Measurements from ENCODE around the gene ZMYND15.
A peak's percentile ranks its signal among the peaks of the same experiment; 100 is the strongest.
"Not testable (repeated sequence)": the region's sequence is repeated elsewhere in the genome, so short reads cannot be mapped to it uniquely, and the experiment has no call there.

The ZMYND15 gene, protein sequence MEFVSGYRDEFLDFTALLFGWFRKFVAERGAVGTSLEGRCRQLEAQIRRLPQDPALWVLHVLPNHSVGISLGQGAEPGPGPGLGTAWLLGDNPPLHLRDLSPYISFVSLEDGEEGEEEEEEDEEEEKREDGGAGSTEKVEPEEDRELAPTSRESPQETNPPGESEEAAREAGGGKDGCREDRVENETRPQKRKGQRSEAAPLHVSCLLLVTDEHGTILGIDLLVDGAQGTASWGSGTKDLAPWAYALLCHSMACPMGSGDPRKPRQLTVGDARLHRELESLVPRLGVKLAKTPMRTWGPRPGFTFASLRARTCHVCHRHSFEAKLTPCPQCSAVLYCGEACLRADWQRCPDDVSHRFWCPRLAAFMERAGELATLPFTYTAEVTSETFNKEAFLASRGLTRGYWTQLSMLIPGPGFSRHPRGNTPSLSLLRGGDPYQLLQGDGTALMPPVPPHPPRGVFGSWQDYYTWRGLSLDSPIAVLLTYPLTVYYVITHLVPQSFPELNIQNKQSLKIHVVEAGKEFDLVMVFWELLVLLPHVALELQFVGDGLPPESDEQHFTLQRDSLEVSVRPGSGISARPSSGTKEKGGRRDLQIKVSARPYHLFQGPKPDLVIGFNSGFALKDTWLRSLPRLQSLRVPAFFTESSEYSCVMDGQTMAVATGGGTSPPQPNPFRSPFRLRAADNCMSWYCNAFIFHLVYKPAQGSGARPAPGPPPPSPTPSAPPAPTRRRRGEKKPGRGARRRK
- 0.17 to 0.54 reads per million in 2 experiments for total RNA-seq

DNA sequence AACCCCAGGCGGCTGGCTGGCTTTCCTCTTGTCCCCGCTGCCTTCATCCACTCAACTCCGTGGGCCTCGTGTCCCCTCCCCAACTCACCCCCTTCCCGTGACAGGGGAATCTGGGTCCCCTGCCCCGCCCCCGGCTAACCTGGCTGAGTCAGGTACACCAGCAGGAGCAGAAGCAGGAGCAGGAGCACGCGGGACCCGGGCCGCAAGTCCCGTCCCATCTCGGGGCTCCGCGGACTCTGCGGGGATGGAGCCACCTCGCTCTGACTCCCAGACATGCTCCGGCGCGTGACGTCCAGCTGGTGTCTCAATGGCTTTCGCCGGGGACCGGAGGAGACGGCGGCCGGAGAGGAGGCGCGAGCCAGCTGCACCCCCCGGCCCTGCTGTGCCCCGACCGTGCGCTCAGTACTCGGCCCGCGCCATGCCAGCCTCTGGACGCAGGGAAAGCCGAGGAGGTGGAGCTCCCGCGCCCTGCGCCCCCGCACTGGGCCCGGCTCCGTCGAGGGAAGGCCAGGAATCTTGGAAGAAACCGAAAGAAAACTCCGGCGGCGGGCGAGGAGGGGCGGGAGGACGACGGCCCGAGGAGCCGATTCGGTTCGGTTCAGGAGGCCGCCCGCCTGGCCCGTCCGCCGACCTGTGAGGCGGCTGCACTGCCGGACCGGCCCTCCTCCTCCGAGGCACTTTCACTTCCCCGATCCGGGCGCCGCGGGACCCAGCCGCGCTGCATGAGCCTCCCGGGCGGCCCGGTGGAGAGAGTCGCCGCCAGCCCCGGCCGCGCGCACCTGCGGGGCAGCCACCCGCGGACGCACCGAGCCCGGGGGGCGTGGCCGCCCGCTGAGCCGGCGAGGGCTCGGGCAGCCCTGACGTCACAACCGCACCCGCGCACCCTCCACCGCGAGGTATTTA, at the start of gene ZMYND15, which contains the start of gene CXCL16:
ZMYND15 (plus strand) TSS at position 712 of the 903 bp plus-strand sequence. CDS start 716 bp downstream, outside the sequence.
CXCL16 (minus strand) TSS at position 807 of the 903 bp plus-strand sequence; CDS start at position 218, 589 bp downstream.
- peak; percentile 51 for DNase-seq (ENCODE audit: low read depth)

DNA sequence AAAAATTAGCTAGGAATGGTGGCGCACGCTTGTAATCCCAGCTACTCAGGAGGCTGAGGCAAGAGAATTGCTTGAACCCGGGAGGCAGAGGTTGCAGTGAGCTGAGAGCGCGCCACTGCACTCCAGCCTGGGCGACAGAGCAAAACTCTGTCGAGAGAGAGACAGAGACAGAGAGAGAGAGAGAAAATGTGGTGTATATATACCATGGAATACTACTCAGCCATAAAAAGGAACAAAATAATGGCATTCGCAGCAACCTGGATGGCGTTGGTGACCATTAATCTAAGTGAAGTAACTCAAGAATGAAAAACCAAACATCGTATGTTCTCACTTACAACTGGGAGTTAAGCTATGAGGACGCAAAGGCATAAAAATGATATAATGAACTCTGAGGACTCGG, 49.8 kb upstream of the ZMYND15 start:
- DNase-seq (ENCODE audit: low read depth) = not testable (repeated sequence)

DNA sequence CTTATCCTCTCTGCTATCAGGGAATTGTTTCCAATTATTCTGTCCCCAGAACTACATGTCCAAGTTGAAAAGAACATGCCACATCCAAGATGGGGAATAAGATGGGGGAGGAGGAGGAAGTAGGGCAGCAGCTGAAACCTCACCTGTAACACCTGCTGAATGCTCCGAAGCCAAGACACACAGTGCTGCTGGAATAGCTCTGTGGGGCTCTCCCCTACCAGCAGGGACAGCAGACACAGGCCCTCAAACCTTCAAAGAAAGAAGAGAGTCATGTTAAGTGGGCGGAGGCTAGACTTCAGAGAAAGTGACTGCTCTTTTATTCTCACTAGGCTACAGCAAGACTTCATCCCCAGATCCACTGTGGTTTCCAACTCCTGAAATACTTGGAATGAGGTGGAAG, 48.9 kb upstream of the ZMYND15 start:
- DNase-seq (ENCODE audit: low read depth) = no peak

DNA sequence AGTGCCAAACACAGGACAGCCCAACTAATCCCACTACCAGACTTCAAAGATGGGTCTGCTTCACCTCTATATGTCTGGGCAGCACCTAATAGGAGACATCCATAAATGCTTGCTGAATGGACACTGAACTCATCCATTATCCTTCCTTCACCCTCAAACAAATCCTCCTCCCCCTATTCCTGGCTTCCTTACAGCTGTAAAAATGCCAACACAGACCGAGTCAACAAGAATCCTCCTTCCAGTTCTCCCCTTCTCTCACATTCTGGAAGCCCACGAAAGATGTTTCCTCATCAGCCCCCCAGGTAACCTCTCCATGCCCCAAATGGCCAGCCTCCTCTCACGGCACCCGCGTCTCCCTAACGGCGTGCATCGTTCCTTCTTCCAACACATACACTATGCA, 47.9 kb upstream of the ZMYND15 start:
- no peak for DNase-seq (ENCODE audit: low read depth)

DNA sequence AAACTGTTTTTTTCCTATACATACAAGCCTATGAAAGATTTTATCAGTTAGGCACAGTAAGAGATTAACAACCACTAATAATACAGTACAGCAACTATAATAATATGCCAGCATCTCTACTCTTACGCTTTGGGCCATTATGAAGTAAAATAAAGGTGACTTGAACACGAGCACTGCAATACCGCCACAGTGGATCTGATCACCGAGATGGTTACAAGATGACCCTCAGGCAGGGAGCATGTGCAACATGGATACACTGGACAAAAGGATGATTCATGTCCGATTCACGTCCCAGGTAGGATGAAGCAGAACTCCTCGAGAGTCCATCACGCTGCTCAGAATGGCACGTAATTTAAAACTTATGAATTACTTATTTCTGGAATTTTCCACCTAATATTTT, 46.2 kb upstream of the ZMYND15 start:
- DNase-seq (ENCODE audit: low read depth) = no peak

DNA sequence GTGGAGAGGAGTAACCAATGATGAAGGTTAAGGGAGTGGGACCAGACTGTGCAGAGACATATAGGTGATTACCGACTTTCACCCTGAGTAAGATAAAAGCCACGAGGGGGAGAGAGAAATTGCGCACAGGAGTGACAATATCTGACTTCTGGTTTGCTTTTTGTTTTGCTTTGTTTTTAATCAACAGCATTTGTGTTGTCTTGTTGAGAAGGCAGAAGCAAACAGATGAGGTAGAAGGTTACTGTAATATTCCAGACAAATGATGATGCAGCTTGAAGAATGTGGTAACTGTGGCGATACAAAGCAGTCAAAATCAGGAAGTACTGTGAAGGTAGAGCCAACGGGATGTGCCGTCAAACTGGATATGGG, 43.2 kb upstream of the ZMYND15 start:
- no peak for DNase-seq (ENCODE audit: low read depth)

DNA sequence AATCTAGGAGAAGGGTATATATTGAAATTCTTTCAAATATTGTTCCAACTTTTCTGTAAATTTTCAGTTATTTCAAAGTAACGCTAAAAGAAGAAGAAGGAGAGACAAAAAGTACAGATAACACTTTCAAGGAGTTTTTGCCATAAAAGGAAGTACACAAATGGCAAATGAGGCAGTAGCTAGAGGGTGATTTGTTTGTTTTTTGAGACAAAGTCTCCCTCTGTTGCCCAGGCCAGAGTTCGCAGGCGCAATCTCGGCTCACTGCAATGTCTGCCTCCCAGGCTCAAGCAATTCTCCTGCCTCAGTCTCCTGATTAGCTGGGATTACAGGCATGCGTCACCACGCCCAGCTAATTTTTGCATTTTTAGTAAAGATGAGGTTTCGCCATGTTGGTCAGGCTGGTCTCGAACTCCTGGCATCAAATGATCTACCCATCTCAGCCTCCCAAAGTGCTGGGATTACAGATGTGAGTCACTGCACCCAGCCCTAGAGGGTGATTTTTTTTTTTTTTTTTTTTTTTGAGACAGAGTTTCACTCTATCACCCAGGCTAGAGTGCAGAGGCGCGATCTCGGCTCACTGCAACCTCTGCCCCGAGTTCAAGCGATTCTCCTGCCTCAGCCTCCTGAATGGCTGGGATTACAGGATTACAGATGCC, 40.1 kb upstream of the ZMYND15 start:
- not testable (repeated sequence) for DNase-seq (ENCODE audit: low read depth)

DNA sequence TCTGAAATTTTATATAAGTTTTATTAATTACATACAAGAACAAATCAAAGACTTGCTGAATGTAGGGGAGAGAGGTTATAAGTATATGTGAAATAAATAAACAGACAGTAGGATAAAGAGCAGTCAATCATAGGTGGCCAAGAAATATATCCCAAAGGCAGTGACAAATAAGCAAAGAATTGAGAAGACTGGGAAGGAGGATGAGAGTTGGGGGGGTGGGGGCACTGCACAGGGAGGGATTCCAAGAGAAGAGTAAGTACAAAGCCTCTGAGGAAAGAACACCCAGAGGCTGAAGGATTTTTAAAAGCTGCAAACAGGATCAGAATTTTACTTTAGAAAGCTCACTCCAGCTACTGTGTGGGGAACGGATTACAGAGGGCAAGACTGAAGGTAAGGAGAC, 38.5 kb upstream of the ZMYND15 start:
- DNase-seq (ENCODE audit: low read depth) = no peak

DNA sequence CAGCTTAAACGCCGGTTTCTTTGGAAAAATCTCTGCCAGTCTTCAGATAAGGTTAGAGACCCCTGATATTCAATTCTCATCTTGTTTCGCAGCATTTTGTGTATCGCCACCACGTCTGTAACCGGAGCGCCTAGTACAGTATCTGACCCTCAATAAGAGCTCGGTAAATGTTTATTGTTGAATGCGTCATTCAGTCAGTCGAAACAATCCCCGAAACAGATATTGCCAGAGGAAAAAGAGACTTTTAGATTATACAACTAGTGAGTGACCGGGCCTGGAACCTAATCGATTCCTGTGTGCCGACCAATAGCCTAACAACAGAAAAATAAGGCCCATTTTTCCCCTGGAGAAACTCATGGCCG, 36.3 kb upstream of the ZMYND15 start:
- DNase-seq (ENCODE audit: low read depth) = no peak

DNA sequence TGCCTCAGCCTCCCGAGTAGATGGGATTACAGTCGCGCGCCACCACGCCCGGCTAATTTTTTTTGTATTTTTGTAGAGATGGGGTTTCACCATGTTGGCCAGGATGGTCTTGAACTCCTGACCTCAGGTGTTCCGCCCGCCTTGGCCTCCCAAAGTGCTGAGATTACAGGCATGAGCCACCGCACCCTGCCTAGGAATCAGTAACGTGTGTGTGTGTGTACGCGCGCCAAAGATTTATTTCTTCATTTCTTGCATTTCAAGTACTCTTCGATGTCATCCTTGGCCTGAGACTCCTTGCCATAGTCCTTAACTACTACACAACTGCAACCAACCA, 35.1 kb upstream of the ZMYND15 start:
- DNase-seq (ENCODE audit: low read depth) = not testable (repeated sequence)

DNA sequence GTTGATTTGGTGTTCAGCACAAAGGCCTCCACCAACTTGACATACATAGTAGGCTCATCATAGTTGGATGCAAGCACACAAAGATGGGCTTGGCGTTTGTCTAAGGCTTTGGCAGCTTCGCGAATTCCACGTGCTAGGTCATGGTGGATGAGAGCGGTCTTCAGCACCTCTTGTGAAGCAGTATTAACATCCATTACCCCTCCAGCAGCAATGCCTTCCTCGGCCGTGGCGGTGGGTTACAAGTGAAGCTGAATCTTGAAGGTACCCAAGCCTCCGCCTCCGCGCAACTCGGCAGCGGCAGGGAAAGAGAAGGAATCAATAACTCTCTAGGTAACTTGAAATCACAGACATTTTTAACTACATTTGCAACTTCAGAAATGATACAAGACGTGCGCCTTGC, 34.6 kb upstream of the ZMYND15 start:
- DNase-seq (ENCODE audit: low read depth) = no peak

DNA sequence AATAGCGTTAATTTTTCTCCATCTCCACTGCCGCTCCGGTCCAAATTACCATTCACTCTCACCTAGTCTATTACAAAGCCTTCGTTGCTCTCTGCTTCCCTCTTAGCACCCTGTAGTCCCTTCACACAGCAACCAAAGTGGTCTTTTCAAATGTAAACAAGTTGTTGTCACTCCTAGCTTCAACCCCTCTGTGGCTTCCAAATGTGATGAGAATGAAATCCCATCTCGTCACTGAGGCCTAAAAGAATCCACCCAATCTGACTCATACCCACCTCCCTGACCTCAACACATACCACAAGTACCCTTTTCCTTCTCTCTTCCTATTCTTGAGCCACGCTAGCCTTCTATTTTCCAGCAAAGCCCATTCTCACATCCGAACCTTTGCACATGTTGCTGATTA, 33.5 kb upstream of the ZMYND15 start:
- DNase-seq (ENCODE audit: low read depth) = no peak

DNA sequence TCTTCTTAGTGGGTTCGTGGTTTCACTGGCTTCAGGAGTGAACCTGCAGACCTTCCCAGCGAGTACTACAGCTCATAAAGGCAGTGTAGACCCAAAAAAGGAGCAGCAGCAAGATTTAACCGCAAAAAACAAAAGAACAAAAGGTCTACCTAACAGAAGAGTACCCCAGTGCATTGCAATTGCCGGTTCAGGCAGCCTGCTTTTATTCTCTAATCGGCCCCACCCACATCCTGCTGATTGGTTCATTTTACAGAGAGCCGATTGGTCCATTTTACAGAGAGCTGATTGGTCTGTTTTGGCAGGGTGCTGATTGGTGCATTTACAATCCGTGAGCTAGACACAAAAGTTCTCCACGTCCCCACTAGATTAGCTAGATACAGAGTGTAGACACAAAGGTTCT, 31.2 kb upstream of the ZMYND15 start:
- DNase-seq (ENCODE audit: low read depth) = peak; percentile 32

DNA sequence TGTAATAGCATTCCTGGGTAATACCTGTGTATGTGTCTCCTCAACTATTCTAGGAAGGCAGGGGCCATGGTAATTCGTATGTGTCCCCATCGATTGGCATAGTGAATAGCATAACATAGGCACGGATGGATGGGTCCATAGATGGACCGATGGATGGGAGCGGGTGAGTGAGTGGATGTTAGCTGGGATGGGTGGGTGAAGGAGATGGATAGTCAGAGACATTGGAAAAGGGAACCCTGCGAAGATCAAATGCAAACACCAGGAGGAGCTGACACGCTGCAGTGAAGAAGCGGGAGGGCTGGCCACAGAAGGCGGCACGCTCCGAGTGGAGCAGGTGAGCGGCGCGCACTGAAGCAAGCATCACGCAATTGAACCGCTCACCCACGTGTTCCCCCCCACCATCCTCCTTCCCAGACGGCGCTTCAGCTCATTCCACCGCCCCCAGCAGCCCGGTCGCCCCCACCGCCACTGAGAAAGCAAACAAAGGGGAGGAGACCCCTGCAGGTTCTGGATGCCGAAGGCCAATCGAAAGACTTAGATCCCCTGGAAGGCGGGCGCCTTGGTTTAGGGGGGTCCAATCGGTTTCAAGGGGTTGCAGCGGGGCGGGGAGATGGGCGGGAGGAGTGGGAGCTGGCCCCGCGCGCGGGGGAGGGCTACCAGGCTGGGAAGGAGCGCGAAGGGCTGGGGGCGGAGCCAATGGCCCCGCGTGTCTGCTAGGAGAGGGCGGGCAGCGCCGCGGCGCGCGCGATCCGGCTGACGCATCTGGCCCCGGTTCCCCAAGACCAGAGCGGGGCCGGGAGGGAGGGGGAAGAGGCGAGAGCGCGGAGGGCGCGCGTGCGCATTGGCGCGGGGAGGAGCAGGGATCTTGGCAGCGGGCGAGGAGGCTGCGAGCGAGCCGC, 29.6 kb upstream of the ZMYND15 start, which contains the start of gene ARRB2:
ARRB2 (plus strand) TSS at position 839 of the 899 bp plus-strand sequence. CDS start 90 bp downstream, outside the sequence.
- DNase-seq (ENCODE audit: low read depth) = peak; percentile 98

DNA sequence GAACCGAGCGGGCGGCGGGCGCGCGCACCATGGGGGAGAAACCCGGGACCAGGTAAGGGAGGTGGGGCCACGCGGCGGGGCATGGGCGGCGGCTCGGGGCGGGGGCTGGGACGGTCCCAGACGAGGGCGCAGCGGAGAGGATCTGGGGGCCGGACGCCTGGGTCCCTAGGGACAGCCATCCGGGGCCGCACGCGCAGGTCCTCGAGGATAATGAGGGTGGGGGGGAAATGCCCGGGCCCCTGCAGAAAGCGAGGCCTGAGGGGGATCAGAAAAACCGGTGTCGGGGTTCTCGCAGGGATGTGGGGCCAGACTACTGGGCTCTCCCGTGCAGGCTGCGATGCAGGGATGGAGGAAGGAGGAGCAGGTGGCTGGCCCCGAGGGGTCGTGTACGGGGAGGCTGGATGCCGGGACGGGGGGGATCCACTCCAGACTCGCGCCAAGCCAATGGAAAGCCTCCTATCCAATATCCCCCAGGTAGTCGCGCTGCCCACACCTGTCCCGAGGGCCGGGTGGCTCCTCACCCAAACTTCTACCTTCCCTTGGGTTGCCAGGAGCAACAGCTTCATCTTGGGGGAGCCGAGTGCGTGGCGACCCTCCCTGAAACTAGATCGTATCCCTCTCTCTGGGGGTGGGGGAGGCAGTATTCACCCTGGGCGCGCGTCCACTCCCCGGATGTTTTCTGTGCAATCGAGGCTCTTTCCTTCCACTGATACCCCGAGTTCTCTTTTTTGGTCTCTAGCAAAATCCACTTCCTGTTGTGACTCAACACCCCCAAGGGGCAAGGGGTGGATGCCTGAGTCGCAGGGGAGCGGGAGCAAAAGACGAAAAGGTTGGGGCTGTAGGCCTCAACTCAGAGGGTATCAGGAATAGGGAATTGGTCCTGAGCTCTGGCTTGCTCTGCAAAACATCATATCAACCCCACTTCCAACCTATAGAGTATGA, 28.7 kb upstream of the ZMYND15 start:
- peak; percentile 18 for DNase-seq (ENCODE audit: low read depth)

DNA sequence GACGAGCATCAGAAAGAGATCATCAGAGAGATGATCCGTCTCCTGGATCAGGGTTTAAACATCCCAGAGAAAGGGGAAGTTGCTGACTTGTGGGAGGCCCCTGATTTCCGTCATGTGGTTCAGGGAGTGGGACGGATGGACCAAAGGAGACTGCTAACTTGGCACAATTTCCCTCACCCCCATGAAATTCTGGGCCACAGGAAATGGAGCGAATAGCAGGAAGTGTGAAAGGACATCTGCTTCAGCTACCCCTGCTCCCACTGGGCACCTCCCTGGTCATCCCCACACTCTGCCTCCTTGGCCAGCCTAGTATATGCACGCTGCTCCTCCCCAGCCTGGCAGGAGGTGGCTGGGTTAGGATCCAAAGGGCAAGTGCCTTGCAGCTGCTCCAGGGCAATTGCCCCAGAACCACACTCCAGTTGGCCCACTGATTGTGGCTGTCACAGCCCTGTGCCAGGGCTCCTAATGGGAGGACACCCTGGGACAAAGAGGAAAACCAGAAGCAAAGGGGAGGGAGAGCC, 27.9 kb upstream of the ZMYND15 start:
- DNase-seq (ENCODE audit: low read depth) = no peak

DNA sequence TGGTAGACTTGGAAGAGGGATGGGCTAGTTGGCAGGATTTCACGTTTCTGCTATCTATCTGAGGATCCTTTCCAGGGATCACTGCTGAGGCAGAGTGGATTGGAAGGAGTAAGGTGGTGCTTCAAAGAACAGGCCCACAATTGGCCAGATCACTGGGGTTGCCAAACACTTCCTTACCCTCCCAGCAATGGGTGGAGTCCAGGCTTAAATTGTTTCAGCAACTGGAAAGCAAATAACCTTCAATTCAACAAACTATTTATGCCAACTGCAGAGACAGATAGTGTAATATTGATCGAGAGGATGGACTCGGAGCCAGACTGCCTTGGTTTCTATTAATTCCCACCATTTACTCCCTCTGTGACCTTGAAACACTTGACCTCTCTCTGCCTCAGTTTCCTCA, 27.1 kb upstream of the ZMYND15 start:
- DNase-seq (ENCODE audit: low read depth) = no peak

DNA sequence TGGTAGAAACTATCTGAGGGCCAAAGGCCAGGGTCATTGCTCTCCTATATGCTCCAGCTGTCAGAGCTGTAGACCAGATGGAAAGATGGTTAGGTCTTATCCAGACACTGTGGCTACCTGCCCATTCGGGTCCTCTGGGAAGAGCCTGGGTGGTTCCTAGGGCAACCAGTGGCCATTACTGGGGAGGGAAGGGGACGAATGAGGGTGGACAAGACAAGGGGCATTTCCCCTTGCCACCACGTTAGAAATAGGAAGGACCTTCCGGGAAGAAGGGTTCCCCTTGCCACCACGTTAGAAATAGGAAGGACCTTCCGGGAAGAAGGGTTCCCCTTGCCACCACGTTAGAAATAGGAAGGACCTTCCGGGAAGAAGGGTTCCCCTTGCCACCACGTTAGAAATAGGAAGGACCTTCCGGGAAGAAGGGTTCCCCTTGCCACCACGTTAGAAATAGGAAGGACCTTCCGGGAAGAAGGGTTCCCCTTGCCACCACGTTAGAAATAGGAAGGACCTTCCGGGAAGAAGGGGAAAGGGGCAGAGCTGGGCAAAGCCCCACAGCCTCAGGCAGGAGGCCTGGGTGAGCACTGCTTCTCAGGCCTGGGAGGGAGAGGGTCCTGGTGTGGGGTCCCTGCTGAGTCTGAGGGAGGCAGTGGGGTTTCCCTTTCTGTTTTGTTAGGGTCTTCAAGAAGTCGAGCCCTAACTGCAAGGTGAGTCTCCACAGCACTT, 25.1 kb upstream of the ZMYND15 start:
- not testable (repeated sequence) for DNase-seq (ENCODE audit: low read depth)

Data from T follicular helper cell (primary cell).